ENCODE data around the gene WDPCP. TPM values are rescaled to one million over a fixed set of nuclear protein-coding genes. Genes with fewer than 3 reads are reported as not detected.
A peak's percentile ranks its signal among the peaks of the same experiment; 100 is the strongest.

WDPCP gene, protein sequence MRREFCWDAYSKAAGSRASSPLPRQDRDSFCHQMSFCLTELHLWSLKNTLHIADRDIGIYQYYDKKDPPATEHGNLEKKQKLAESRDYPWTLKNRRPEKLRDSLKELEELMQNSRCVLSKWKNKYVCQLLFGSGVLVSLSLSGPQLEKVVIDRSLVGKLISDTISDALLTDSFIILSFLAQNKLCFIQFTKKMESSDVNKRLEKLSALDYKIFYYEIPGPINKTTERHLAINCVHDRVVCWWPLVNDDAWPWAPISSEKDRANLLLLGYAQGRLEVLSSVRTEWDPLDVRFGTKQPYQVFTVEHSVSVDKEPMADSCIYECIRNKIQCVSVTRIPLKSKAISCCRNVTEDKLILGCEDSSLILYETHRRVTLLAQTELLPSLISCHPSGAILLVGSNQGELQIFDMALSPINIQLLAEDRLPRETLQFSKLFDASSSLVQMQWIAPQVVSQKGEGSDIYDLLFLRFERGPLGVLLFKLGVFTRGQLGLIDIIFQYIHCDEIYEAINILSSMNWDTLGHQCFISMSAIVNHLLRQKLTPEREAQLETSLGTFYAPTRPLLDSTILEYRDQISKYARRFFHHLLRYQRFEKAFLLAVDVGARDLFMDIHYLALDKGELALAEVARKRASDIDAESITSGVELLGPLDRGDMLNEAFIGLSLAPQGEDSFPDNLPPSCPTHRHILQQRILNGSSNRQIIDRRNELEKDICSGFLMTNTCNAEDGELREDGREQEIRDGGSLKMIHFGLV
- total RNA-seq = 10 to 100 TPM; 22.0 to 23.7 (median 22.9) TPM
- total RNA-seq (2013) = 28.7 TPM

DNA sequence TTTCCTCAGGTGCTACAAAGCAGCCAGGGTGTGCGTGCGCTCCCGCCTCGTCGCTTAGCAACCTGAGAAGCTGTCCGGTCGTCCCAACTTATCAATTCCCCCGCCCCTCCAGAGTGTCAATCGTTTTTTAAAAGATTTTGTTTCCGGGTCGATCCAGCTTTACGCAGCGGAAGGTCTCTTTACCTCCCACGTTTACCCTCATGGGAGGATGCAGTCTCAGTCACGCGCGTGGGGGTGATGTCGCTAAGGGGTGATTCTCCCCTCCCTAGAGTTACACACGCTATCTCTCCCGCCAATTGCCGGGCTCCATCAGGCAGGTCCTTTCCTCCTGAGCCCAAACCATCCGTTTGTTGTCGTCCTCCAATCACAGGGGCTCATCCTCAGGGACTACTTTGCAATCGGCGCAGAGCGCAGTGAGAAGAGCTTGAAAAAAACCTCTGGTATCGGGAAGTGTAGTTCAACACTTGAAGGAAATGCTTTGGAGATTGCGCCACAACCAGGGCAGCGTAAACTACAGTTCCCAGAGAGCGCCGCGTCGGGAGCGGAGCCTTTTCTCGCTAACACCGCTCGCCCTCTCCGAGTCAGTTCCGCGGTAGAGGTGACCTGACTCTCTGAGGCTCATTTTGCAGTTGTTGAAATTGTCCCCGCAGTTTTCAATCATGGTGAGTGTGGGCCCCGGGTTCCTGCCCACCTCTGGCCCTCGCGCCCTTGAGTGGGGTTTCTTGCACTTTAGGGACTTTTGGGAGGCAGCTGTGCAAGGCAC lies at the start of gene WDPCP, which contains the start of gene MDH1:
WDPCP (minus strand) TSS at position 93 of the 763 bp plus-strand sequence. CDS start 206 bp downstream, outside the sequence.
MDH1 (plus strand) TSS at position 579 of the 763 bp plus-strand sequence; CDS start at position 660, 81 bp downstream.
- TF ChIP-seq, protein P1, sequence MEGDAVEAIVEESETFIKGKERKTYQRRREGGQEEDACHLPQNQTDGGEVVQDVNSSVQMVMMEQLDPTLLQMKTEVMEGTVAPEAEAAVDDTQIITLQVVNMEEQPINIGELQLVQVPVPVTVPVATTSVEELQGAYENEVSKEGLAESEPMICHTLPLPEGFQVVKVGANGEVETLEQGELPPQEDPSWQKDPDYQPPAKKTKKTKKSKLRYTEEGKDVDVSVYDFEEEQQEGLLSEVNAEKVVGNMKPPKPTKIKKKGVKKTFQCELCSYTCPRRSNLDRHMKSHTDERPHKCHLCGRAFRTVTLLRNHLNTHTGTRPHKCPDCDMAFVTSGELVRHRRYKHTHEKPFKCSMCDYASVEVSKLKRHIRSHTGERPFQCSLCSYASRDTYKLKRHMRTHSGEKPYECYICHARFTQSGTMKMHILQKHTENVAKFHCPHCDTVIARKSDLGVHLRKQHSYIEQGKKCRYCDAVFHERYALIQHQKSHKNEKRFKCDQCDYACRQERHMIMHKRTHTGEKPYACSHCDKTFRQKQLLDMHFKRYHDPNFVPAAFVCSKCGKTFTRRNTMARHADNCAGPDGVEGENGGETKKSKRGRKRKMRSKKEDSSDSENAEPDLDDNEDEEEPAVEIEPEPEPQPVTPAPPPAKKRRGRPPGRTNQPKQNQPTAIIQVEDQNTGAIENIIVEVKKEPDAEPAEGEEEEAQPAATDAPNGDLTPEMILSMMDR (IDR thresholded peaks at IDR 0.05) = no peak
- intact Hi-C loops (cut with micrococcal nuclease) = loop anchor here (1.0 to 10.0 kb wide), 5 partner anchors 253 to 1542 kb away; partner anchors contain the start of genes EHBP1, PELI1, RAB1A and UGP2

DNA sequence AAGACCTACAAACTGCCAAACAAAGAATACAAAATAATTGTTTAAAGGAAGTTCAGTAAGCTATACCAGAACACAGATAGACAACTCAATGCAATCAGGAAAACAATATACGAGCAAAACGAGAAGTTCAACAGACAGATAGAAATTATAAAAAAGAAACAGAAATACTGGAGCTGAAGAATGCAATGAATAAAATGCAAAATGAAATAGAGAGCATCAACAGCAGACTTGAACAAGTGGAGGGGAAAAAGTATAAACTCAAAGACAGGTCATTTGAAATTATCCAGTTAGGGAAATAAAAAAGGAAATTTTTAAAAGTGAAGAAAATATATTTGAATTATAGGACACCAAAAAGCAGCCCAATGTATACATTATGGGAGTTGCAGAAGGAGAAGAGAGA lies 44.1 kb upstream of the WDPCP start:
- ATAC-seq = no peak
- intact Hi-C loops (cut with micrococcal nuclease) = no loop called here
- no CpG with 5 or more reads among the region's 2 CpGs for WGBS (ENCODE audit: insufficient coverage)
- Mint-ChIP-seq H3K4me1 (no peaks in the 10 kb centered on the region), H3K27ac (no peak overlapping the region), H3K27me3 (ENCODE audit: low read depth in 2 of 2) (peaks cover 4 to 21% of the 10 kb centered on the region in 2 donors), H3K4me3 (no peak overlapping the region), H3K36me3 (peaks cover 24% of the 10 kb centered on the region), H3K9me3 (peaks cover 13 to 16% of the 10 kb centered on the region in 2 donors)
- no peaks in the 10 kb centered on the region for H3K36me3 ChIP-seq (ENCODE audit: control insufficient read depth, insufficient read depth, low read length)
- H3K9me3 ChIP-seq (ENCODE audit: control insufficient read depth, insufficient read depth, low read length) = peaks cover 6% of the 10 kb centered on the region
- DNase-seq = no peak
- no peaks in the 10 kb centered on the region for H3K4me1 ChIP-seq (ENCODE audit: control insufficient read depth, insufficient read depth, low read length)
- no peak overlapping the region for H3K4me3 ChIP-seq (ENCODE audit: low read length)
- H3K27ac ChIP-seq (ENCODE audit: low read length) = no peak overlapping the region
- TF ChIP-seq, protein P1 (IDR thresholded peaks at IDR 0.05) = no peak
- H3K27me3 ChIP-seq (ENCODE audit: control insufficient read depth, insufficient read depth, low read length) = no peaks in the 10 kb centered on the region

More for the DNA sequence above, at the start of gene WDPCP, which contains the start of gene MDH1:
- Mint-ChIP-seq H3K4me3 (peak within 1 kb of the TSS; percentile 100), H3K4me1 (peaks cover 47 to 49% of the 10 kb centered on the region in 2 donors), H3K36me3 (no peaks in the 10 kb centered on the region), H3K9me3 (no peaks in the 10 kb centered on the region), H3K27ac (peak within 1 kb of the TSS; percentile 98 to 99), H3K27me3 (ENCODE audit: low read depth in 2 of 2) (no peaks in the 10 kb centered on the region)
- ATAC-seq = peak; percentile 84 to 95 (median 85)
- no peaks in the 10 kb centered on the region for H3K9me3 ChIP-seq (ENCODE audit: control insufficient read depth, insufficient read depth, low read length)
- H3K27me3 ChIP-seq (ENCODE audit: control insufficient read depth, insufficient read depth, low read length) = no peaks in the 10 kb centered on the region
- no peaks in the 10 kb centered on the region for H3K36me3 ChIP-seq (ENCODE audit: control insufficient read depth, insufficient read depth, low read length)
- under 1% methylated on average over 44 of the region's 44 CpGs for WGBS (ENCODE audit: insufficient coverage)
- peaks cover 8% of the 10 kb centered on the region for H3K4me1 ChIP-seq (ENCODE audit: control insufficient read depth, insufficient read depth, low read length)
- H3K27ac ChIP-seq (ENCODE audit: low read length) = peak within 1 kb of the TSS; percentile 73
- DNase-seq = peak; percentile 83 to 98
- H3K4me3 ChIP-seq (ENCODE audit: low read length) = peak within 1 kb of the TSS; percentile 76

DNA sequence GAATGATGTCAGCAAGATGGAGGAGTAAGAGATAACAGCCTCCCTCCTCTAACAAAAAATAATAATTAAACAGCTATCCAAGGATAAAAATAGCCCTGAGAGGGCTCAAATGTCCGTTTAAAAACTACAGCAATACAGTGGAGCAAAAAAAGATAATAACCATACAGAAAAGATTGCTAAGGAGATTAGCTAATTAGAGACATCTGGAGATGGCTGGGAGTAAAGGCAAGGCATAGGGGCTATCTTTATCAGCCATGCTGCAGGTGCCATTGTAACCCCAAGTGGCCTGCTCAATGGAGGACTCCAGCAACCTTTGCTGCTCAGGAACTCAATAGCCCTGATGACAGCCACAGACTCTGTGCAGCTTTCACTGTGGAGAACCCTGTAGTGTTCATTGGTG lies 43.2 kb upstream of the WDPCP start:
- peaks cover 24% of the 10 kb centered on the region for H3K36me3 Mint-ChIP-seq
- peaks cover 4 to 21% of the 10 kb centered on the region in 2 donors for H3K27me3 Mint-ChIP-seq (ENCODE audit: low read depth in 2 of 2)
- ATAC-seq (no peak), DNase-seq (no peak)
- Histone ChIP-seq H3K4me3 (ENCODE audit: low read length) (no peak overlapping the region), H3K27me3 (ENCODE audit: control insufficient read depth, insufficient read depth, low read length) (no peaks in the 10 kb centered on the region), H3K9me3 (ENCODE audit: control insufficient read depth, insufficient read depth, low read length) (peaks cover 6% of the 10 kb centered on the region), H3K27ac (ENCODE audit: low read length) (no peak overlapping the region), H3K36me3 (ENCODE audit: control insufficient read depth, insufficient read depth, low read length) (no peaks in the 10 kb centered on the region), H3K4me1 (ENCODE audit: control insufficient read depth, insufficient read depth, low read length) (no peaks in the 10 kb centered on the region)
- H3K27ac Mint-ChIP-seq = no peak overlapping the region
- intact Hi-C loops (cut with micrococcal nuclease) = no loop called here
- H3K4me3 Mint-ChIP-seq = no peak overlapping the region
- no peaks in the 10 kb centered on the region for H3K4me1 Mint-ChIP-seq
- H3K9me3 Mint-ChIP-seq = peaks cover 13 to 16% of the 10 kb centered on the region in 2 donors
- TF ChIP-seq, protein P1 (IDR thresholded peaks at IDR 0.05) = no peak
- no CpG with 5 or more reads among the region's 1 CpG for WGBS (ENCODE audit: insufficient coverage)
